ENCODE data around the gene DMKN.

Gene DMKN

GRCh38 chr19:35549174-35549788 is 35.8 kb upstream of the DMKN start:
- FAIRE-seq: peak; percentile 71

- no peak for FAIRE-seq
Observed at GRCh38 chr19:35546532-35546931, 33.1 kb upstream of the DMKN start.

GRCh38 chr19:35545855-35546381 is 32.5 kb upstream of the DMKN start:
- no peak for FAIRE-seq

DNA sequence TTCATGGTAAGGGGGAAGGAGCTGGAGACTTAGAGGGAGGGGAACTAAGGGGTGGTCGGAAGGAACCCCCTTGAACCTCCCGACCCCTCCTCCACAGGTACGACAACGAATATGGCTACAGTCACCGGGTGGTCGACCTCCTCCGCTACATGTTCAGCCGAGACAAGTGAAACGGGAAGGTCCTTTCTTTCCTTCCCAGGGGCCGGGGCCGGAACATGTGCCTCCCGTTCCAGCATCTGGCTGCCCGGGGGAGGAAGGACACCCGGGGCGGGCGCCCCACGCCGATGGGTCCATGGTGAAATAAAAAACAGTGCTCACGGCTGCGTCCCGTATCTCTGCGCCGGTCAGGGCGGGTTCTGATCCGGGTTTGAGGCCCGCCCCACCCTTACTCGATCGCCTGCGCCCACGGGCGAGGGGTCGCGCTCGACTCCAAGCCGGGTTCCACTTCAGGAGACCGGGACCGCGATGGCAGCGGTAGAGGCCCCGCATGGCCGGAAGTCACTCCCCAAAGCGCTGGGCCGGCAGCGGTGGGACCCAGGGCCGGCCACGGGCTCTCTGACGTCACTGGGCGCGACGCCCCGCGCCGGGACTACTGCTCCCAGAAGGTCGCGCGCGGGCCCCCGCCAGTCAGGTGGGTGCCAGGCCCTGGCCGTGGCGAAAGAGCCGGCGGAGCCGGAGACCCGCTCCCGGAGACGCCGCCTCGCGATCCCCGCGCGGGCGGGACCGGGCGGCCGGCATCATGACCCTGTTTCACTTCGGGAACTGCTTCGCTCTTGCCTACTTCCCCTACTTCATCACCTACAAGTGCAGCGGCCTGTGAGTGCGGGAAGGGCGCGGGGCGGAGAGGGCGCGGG is 31.8 kb upstream of the DMKN start, which contains the start of gene TMEM147:
Gene TMEM147 (plus strand): TSS at position 626 of the 854 bp plus-strand sequence. CDS start 114 bp downstream, at position 740.
- no peak for FAIRE-seq

GRCh38 chr19:35544110-35544802 is 30.8 kb upstream of the DMKN start:
- FAIRE-seq: no peak

- FAIRE-seq: no peak
Observed at GRCh38 chr19:35543280-35544109, 30.0 kb upstream of the DMKN start.

- no peak for FAIRE-seq
Observed at GRCh38 chr19:35542209-35542608, 28.8 kb upstream of the DMKN start.

DNA sequence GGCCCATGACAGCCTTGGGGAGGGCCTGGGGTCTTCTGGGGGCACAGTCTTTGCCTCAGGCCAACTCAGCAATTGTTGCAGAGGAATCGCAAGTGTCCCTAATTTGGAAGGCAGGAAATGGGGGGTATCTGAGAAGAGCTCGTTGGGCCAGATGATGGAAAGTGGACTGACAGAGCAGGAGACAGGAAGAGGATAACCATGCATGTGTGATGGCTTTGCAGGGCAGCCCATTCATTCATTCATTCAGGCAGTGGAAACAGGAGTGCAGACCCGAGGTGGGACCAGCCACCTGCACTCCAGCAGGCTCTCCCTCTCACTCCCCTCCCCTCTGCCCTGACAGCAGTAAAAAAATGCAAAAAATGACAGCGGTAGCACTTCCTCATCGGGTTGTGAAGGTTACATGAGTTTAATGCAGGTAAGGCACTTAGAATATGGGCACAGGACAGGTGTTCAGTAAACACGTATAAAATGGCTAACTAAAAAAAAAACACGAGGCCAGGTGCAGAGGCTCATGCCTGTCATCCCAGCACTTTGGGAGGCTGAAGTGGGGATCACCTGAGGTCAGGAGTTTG is 27.0 kb upstream of the DMKN start:
- FAIRE-seq: no peak

- FAIRE-seq: no peak
Observed at GRCh38 chr19:35539850-35540249, 26.4 kb upstream of the DMKN start.

DNA sequence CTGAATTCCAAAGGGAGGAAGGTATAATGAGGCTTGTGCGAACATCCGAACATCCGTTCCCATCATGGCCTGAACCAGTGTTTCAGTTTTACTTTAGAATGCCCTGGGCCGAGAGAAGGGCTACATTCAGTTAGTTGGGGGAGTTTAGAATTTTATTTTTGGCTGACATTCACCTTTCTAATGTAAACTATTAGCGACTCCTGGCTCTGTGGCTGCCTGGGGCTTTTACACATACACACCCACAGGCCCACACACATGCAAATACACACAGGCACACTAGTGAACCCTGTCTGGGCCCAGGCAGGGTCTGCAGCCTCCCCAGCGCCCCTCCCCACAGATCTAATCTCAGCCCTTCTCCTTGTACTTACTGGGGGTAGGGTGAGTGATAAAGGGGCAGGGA is 25.9 kb upstream of the DMKN start:
- no peak for FAIRE-seq

GRCh38 chr19:35534803-35535480 is 21.5 kb upstream of the DMKN start:
- FAIRE-seq: no peak

DNA sequence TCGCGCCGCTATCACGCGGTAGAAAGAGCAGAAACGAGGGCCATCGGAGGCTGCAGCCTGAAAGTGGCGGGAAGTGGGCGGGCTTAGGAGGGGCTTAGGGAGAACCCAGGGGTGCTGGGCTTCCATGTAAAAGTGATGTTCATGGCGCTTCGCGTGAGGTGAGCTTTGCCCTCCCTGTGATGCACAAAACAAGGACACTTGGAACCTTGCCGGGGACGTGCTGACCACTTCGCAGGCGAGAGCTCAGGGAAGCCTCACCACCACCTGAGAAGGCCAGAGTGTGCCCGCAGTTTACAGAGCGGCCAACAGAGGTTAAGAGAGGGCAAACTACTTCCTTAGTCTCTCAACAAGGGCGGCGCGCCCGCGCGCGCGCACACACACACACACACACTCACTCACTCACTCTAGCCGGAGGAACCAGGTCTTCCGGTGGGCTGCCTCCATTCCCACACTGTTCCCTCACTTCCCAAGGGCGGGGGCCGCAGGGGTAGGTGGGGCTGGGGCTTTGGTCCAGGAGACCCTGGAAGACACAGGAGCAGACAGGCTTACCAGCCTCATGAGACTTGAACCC is 20.5 kb upstream of the DMKN start:
- FAIRE-seq: no peak

- FAIRE-seq: no peak
Observed at GRCh38 chr19:35533201-35533821, 19.9 kb upstream of the DMKN start, which contains the start of gene GAPDHS. TSS of gene GAPDHS (plus strand) at chr19:35533456. CDS start at chr19:35533528, 72 bp downstream.

GRCh38 chr19:35531291-35531690 is 17.8 kb upstream of the DMKN start:
- FAIRE-seq: no peak

GRCh38 chr19:35529241-35530218 is 16.1 kb upstream of the DMKN start:
- no peak for FAIRE-seq

DNA sequence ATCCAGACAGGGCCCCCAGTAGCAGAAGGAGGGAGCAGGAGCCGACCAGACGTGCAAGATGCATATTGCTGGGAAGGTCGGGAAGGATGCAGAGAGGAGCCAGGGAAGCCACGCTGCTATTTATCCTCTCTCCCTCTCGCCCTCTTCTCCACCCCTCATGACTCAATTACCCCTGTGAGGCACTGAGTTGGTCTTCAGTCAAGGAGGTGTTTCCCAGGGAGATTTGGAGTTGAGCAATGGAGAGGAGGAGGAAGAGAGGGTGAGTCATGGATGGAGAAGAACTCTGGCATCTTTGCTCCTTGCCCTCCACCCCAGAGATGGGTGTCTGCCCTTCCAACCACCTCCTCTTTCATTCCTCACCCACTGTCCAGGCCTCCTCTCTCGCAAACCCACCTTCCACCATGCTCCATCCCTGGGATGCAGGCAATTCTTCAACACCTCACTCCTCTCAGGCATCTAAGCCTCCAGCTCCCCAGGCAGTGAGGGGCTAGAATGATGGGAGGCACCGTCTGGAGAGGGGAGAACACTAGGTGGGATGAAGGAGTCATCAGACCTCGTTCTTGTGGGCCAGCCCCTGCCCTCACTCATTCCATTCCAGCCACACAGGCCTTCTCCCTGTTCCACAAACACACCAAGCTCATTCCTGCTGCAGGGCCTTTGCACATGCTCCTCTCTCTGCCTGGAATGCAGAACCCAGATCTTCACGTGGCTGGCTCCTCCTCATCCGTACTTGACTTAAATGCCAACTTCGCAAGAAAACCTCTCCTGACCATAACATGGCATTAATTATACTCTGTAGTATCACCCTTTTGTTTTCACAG is 15.0 kb upstream of the DMKN start, which contains the start of gene SBSN:
Gene SBSN (minus strand): TSS at position 94 of the 821 bp plus-strand sequence. CDS start 30 bp downstream, at position 64.
- no peak for FAIRE-seq

DNA sequence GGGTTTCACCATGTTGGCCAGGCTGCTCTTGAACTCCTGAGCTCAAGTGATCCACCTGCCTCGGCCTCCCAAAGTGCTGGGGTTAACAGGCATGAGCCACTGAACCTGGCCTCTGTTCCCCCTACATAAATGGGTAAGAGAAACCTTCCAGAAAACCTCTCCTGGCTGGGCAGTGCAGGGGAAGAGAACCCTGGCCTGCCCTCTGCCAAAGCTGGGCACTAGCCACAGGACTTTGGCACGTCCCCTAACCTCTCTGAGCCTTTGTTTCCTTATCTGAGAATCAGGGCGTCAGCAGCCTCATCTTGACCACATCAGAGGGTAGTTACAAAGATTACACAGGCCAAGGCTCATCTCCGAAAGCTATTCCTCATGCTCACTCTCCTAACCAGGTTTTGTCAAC is 12.4 kb upstream of the DMKN start:
- no peak for FAIRE-seq

GRCh38 chr19:35524181-35524837 is 10.9 kb upstream of the DMKN start:
- no peak for FAIRE-seq
